ENCODE results near the gene NUP42. TPM values are rescaled to one million over a fixed set of nuclear protein-coding genes. Genes with fewer than 3 reads are reported as not detected.

The NUP42 gene
- total and polyA plus RNA-seq, 2 of the 13 experiments (the other 11 are each of a cell fraction or from before 2014, with no cell fraction given) = 32.0 to 51.5 TPM

DNA sequence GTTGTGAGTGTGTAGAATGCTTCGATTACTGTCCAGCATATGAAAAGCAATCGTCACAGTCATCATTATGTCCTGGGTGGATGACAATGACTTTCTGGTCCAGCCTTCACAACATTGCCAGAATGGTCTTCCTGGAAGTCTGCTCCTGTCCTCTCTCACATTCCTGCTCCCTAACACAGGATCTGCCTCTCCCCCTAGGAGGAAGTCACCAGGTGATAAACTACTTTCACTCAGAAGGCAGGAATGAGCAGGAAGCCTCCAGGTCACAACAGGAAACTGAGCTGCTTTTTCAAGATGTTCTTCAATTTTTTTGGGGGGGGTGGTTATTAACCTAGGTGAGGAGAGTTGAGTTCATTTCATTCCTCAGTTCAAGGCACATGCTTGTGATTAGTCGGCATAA is 51.1 kb downstream of the NUP42 start:
- intact Hi-C loops (cut with micrococcal nuclease; ENCODE audit: unreplicated experiment) = no loop called here
- BruUV-seq (replicated peaks) = no TSS peak

More for the DNA sequence above, 51.1 kb downstream of the NUP42 start:
- Histone ChIP-seq H3K79me2 (ENCODE audit: insufficient read depth, low read length) (no peaks in the 10 kb centered on the region), H3K9me3 (ENCODE audit: low read length) (no peaks in the 10 kb centered on the region), H3K27ac (ENCODE audit: extremely low read length, insufficient read depth, low read length) (no peak overlapping the region), H3K36me3 (replicated peaks in 1 of 2; ENCODE audit: control insufficient read depth in 1 of 2, insufficient read depth in 2 of 2, low read length in 2 of 2) (no peaks in the 10 kb centered on the region), H3K4me1 (ENCODE audit: insufficient read depth, low read length) (no peaks in the 10 kb centered on the region), H3K27me3 (ENCODE audit: control insufficient read depth in 1 of 2, insufficient read depth in 2 of 2, low read length in 2 of 2) (peaks cover 0 to 18% of the 10 kb centered on the region in 2 experiments; a peak in 1 of 5 replicates), H3K4me2 (ENCODE audit: low read depth, low read length) (no peak overlapping the region), H3K9ac (ENCODE audit: insufficient read depth, low read depth, low read length) (no peak overlapping the region), H2AFZ (ENCODE audit: low read length) (no peak overlapping the region), H3K4me3 (replicated peaks in 1 of 3; ENCODE audit: insufficient read depth in 1 of 3, low read depth in 2 of 3, low read length in 3 of 3) (no peak overlapping the region), H4K20me1 (ENCODE audit: insufficient read depth, low read length) (no peaks in the 10 kb centered on the region)
- CTCF ChIA-PET (ENCODE audit: low intra/inter-chr PET ratio, low total read pairs) = no interaction called here
- DNase-seq (ENCODE audit: low spot score) (no peak), FAIRE-seq (no peak), ATAC-seq (no peak)
- POLR2A ChIA-PET = no interaction called here
- WGBS (ENCODE audit: low lambda C conversion rate) = 34% methylated on average over 3 of the region's 3 CpGs
- in situ Hi-C loops (cut with HindIII; ENCODE audit: extremely low pct_ligation_motif_present, low pct_unique_long_range_greater_than_20kb) = no loop called here
- TF ChIP-seq HOXA7 (CRISPR knock-in tag; IDR thresholded peaks at IDR 0.05) = no peak
- TF ChIP-seq LRRFIP1 (CRISPR knock-in tag; conservative IDR thresholded peaks at IDR 0.05) = no peak
- no peak for TF ChIP-seq SNAPC2 (CRISPR knock-in tag; IDR thresholded peaks at IDR 0.05)
- no peak for TF ChIP-seq ZNF446 (CRISPR knock-in tag; IDR thresholded peaks at IDR 0.05)

All from HepG2 (cell line).